ENCODE data around the gene AOPEP.

The AOPEP gene

DNA sequence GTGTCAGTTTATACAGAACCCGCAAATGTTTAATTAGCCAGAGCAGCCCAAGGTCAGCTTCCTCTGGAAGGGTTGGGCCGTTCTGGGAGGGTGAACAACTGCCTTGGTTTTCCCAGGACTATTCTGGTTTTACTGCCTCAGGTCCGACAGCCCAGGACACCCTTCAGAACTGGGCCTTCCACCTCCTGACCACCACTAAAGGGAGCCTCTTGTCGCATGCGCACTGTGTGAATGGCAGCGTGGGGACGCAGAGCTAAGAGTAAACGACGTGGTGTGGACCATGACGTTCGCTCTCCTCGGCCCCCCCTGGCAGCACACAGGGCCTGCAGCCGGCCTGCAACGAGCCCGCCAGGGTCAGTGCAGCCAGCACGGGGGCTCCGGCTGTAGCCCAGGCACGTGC lies 376.1 kb downstream of the AOPEP start:
- DNase-seq, result no peak

DNA sequence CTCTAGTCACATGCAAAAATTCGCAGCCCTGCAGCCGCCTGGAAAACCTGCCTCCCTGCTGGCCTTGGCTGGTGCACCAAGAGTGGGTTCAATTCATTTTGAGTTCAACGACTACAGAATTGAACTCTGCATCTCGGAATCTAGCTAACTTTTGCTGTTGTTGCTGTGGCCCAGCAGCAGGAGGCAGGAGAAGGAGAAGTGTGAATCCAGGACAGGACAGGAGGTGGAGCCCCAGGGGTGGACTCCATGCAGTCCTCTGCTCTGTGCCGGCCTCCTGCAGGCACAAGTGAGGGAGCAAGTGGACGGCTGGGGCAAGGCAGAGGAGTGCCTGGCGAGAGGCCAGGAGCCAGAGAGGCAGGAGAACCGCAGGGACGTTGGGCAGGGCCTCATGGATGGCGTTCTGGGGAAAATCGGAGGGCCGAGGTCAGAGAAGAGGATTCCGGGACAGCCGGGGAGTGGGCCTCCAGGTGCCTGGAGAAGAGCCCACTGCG lies 376.8 kb downstream of the AOPEP start:
- DNase-seq, result peak; percentile 25

DNA sequence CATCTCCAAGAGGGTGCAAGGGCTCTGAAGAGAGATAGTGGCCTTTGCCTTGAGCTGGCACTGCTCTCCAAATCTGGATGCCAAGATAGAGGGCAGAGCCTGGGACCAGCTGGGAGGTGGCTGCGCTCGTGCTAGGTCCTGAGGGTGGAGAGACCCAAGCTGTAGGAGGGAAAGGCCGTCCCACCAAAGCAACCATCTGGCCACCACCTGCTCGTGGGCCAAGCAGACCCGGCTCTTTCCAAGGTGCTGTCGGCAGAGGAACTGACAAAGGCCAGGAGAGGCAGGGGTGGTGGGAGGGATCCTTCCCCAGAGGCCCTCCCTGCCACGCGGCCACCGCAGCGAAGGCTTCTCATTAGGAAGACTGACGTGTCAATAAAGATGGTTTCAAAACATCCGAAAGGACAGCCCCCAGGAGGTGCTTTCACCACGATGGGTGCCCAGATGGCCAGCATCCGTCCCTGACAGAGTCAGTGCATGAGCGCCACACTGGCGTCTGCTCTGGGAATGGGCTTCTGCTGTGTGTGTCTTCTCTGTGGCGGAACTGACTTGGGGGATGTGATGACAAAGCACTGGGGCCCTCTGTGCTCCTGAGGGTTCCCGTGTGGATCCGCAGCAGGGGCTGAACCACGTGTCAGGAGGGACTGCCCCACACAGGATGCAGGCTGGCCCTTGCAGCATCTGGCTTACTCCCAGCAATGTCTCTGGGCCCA lies 377.5 kb downstream of the AOPEP start:
- DNase-seq, result peak; percentile 43

DNA sequence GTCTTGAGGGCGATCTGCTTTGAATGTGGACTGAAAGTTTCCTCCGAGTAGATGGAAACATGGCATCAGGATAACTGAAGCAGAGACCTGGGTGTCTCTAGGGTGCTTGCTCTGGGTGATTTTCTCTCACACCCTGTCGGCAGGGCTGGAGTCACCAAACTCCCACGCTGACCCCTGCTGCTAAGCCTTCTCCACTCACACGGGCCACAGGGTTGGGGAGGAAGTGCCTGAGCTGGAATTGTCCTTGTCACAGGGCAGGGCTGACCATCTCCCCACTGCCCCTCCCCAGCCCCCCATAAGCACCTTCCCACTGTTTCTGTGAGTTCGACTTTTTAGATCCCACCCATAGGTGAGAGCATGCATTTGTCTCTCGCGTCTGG lies 378.1 kb downstream of the AOPEP start:
- DNase-seq, result no peak

DNA sequence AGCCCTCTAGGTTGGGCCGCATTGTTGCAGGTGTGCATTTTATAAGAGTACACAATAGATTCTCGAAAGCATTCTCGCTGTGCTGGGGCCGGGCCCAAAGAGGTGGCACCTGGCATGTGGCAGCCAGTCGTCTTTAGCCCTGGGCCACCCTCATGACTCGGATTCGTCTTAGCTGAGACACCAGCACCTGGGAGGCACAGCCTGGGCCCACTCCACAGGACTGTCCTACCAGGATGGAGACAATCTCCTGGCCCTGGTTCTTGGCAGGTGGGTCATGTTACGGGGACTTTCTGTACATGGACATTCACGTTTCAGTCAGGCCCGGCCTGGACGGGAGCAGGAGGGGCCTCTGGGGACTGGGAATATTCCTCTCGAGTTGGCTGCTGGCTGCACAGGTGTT lies 378.5 kb downstream of the AOPEP start:
- DNase-seq, result no peak

DNA sequence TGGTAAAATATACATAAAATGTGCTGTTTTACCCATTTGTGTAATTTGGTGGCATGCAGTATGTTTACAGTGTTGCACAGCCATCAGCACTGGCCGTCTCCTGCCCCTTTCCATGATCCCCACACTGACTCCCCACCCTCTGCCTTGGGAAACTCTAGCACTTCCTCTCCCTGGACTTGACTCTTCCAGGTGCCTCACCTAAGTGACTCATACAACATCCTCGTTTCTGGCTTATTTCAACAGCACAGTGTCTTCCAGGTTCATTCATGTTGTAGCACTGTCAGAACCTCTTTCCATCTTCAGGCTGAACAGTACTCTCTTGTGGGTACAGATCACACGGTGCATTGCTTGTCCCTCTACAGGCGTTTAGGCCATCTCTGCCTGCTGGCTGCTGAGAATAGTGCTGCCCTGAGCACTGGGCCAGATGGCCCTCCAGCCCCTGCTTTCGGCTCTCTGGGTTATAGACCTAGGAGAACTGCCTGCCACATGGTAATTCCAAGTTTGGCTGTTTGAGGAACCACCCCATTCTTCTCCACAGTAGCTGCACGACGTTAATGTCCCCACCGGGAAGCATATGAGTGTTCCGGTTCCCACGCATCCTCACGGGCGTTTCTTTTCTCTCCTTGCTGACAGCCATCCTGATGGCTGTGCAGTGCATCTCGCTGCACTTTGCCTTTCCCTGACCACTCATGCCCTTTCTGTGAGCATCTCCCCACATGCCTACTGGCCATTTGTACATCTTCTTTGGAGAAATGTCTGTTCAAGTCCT lies 379.2 kb downstream of the AOPEP start:
- DNase-seq, result no peak

DNA sequence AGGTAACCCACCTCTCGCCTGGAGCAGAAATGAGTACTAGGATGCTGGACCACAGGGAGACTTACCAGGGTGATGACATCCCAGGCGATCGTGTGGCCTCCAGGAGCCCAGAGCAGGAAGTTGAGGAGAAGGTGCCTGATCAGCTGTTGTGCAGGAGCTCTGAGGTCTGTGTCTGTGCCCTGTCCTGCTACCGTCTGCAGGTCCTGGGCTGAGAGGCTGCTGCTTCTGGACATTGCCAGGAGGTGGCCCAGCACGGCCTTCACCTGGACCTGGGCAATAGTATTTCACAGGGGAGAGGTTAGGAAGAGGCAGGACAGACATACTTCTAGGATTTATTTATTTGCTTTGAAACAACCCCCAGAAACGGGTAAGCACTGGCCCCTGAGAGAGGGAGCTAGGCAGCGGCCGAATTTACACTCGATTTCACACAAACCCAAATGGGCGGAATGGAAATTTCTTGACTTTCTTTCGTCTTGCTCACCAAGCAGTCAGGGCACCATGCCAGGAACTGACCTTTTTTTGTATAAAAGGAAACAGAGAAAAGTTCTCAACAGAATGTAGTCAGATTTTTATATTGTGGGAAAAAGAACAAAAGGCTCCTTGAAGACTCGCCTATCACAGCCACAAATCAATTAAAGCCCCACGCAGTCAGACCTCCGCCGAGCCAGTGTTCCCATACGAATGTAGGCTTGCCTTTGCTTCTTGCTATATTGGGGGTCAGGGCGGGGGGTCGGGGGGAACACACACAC lies 380.7 kb downstream of the AOPEP start:
- peak; percentile 78 for DNase-seq

DNA sequence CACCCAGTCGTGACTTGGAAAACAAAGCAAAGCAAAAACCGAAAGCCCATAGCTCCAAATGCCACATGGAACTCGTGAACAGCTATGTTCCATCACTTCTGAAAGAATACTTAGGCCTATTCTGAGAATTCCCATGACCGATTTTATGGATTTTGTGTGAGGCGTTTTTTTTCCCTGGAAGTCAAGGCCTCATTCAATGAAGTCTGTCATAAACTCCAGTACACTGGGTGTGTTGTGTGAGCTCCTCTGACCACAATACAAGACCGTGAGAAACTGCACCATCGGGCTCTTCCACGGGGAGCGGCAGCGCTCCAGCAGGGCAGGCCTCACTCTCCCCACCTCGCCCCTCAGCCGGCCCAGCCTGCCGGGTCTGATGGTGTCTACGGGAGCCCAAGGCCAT lies 381.5 kb downstream of the AOPEP start:
- DNase-seq, result no peak

DNA sequence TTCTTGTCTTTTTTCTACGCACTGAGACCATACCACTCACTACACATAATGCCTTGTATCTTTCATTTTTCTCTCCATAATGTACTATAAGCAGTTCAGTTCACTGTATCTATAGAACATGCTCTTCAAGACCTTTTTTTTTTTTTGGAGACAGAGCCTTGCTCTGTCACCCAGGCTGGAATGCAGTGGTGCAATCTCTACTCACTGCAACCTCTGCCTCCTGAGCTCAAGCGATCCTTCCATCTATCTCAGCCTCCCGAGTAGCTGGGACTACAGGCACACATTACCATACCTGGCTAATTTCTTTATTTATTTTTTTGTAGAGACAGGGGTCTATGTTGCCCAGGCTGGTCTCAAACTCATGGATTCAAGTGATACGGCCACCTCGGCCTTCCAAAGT lies 382.3 kb downstream of the AOPEP start:
- DNase-seq, result no peak

DNA sequence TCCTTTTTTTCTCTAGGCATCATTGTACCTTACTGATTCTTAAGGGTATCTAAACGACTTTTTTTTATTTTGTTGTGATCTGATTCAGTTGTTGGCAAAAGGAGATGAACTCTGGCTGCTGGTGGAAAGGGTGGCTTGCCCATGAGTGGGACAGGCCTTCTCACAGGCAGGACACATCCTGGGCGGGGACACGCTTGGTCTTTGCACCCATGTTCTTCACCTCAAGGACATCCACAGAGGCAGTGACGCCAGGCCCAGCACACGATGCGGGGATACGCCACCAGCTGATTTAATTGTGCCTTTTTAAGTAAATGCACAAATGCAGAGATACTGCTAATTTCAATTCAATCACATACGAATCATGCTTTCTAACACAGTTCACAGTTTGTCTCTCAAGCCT lies 383.0 kb downstream of the AOPEP start:
- DNase-seq, result no peak

DNA sequence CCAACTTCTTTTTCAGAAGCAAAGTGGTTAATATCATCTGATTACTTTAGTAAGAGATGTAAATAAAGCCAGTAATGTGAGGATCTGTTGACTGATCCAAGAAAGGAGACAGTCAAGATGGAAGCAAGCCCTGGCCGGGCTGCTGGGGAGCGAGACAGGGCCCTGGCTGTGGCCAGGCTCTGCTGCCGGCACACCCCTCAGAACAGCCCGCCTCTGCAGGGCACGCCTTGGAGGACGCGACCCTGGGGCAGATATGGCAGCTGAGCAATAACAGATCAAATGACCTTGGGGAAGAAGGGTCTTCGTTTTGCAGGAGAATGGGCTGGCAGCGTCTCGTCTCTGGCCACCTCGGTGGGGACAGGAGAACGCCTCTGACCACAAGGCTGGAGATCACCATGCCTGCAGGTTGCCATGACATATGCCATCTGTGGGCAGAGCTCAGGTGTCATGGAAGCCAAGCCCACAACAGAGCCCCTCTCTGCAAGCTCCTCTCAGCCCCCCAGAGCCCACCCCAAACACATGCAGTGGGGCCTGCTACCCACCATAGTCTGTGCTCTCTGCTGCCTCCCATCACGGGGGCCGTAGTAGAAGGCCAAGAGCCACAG lies 384.5 kb downstream of the AOPEP start:
- DNase-seq, result no peak

DNA sequence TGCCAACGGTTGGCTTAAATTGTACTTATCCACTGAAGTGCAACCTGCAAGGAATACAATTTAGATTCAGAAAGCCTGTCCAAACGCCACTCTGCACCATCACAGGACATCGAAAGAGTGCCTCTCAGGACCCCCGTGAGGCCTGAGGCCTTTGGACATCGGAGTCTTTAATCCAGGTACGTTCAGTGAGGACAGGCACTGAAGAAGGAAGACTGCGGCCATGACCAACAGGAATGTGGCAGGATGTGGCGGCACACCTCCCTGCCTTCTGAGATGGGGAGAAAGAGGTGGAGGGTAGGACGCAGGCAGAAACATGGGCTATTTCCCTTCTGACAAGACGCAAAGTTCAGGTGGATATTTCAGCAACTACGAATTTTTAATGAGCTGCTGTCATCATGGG lies 385.2 kb downstream of the AOPEP start:
- DNase-seq, result no peak

DNA sequence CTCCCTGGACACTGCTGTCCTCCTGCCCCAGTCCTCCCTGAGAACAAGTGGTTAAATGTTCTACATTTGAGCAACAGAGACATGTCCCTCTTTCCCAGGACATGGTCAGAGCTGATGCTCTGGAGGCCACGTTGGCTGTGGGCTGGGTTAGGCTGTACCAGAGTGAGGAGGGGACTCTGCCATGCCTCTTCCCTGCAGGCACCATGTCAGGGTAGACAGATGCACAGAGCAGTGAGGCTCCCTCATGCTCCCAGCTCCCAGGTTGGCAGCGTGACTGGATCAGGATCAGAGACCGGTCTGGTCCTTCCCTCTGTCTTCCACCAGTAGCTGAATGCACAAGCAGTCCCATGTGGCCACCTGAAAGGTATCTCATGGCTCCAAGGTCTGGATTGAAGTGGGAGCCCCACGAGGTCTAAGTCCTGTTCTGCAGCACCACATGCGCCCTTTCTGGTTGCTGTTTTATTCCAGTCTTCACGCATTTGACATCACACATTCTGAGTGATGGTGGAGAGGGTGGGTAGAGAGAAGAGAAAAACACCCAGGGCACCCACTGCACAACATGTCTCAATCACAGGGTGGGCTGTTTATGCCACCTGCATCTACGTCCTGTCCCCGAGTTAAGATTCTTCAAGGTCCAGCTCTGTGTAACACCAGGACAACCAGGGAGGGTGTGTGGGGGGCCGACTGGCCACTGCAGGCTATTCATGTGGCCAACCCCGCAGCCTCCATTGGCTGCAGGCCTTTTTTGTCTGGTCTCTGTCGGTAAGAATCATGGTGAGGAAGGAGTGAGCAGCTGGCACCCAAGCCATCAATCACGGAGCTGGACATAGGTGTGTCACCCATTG lies 386.2 kb downstream of the AOPEP start:
- no peak for DNase-seq

DNA sequence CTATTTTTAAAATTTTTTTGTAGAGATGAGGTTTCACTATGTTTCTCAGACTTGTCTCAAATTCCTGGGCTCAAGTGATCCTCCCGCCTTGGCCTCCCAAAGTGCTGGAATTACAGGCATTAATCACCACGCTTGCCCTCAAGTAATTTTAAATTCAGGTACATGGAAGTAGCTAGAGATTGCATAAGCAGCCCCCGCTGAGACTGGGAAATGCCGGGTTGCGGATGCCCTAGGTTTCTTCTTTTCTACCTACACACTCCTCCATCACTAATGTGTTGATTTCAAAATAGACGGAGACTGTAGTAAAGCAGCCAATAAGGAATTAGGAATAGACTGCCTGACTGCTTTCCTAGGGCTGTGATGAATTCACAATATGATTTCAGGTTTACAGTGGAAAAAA lies 388.6 kb downstream of the AOPEP start:
- no peak for DNase-seq

DNA sequence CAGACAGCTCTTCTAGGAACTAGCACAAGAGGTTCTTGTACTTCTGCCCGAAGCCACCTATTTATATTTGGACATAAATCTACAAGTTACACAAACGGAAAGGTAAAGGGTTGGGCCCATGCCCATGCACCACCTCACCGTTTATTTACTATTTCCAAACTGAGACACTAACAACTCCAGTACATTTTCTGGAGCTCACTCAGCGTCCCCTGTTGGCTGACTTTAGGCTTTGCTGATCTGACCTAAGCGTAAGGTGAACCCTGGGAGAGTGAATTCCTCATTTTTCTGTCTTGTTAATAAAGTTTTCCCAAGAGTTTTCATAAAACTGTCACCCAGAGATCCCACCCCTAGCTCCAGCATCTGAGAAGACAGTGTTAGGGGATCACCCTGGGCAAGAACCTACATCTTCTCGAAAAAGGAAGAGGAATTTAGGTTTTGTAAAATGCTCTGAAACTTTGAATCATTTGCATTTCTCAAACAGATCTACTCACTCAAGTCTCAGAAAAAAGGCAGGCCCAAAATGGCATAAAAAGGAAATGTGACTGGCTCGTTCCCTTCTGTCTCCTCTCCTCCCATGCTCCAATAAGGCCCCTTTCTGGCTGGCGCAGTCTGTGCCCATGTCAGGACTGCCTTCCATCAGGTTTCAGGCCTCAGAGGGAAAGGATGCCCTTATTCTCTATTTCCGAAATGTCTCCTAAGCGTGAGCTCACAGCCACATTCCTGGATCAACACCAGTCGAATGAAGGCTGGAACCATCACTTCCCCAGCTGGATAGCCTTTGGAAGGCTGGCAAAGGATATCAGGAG lies 389.7 kb downstream of the AOPEP start:
- DNase-seq, result no peak

DNA sequence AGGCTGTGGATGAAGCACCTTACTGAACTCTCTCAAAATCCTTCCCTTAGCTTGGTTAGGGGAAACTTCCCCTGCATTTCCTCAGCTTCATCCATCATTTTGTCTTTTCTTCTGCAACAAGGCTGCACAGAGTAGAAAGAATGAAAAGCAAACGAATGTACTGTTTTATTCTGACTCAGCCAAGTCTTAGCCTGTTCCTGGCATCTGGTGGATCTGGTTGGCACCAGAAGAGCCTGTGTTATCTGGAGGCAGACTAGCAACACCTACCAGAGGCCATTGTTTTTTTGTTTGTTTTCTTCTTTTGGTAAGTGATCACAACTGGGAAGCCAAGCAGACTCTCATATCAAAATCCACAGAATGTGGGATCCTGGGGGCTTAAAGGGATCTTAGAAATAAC lies 390.3 kb downstream of the AOPEP start:
- DNase-seq, result no peak

DNA sequence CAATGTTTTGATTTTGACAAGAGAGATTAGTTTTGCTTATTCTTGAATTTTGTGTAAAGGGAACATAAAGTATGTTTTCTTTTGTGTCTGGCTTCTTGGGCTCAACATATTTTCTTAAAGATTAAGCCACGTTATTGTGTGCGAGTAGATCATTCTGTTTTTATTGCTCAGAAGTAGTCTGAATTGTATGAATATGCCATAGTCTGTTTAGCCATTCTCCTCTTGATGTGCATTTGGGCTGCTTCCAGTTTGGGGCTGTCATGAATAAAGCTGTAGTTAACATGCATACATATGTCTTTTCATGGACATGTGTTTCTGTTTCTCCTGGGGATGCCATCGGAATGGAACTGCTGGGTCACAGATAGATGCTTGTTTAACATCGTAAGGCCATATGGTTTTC lies 392.1 kb downstream of the AOPEP start:
- no peak for DNase-seq

DNA sequence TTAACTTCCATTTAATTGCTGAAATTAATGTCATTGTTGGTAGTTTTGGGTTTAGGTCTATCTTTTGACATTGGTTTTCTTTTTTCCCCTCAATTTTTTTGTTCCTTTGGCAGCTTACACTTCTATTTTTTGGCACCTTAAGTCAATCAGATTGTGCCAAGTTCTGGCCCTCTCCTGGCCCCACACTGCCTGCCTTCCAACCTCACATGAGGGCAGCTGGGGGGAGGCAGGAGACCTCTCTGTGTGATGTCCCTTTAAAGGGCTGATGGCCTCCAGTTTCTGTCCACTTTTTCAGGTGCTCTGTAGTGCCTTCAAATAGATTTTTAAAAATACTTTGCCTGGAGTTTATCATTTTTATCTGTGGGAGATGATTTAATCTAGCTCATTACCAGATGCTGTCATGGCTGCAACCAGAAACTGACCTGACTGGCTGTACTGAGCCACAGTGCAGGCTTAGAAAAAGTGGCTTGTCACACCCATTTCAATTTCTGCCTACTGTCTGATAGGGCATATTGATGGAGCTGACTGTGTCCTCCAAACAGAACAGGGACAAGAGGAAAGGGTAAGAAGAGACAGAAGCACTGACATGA lies 394.4 kb downstream of the AOPEP start:
- no peak for DNase-seq

DNA sequence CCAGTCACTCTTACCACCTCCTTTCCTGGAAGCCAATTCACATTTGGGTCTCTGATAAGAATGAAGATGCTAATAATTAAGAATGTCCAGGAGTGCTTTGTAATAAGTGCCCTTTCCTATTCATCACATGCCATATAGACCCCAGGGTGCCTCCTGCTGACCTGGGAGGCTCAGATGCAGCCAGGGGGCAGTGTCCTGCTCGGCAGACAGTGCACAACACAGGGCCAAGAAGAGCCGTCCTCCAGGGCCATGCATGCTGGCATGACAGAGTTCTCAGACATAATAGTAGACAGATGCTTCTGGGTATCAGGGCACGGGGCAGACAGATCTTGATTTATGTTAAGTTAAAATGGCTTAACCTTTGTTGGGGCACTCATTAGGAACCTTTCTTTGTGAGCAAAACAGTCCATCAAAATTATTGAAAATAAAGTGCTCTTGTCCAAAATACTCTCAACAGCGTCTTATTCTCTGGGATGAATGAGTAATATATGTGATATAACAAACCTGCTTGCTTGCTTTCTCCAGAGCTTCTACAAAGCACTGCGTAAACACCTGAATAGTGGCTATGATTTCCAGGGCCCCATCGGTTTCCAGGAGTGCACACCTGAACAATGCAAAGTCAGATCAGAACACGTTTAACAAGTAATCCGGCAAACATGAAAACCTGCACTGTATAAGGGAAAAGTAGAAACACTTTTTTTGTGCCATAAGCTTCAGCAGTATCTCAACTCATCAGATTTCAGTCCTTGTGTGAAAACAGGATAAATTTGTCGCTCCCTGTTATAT lies 398.3 kb downstream of the AOPEP start:
- no peak for DNase-seq

DNA sequence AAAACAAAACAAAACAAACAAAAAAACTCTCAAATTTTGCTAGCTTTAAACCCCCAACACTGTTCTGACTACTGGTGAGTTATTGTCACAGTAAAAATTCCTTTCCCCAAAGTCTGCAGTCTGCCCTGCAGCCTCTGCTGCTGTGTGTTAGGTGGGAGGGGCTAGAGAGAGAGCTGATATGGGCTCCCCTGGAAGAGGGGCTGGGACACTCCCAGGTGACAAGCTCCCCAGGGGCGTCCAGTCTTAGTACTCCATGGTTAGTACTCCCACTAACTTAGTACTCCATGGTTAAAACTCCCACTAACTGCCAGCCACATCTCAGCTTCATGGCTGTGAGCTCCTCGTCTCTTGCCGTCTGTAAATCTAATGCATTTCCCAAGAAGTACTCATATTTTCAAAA lies 399.2 kb downstream of the AOPEP start:
- no peak for DNase-seq
